Measurements from ENCODE around the gene FAM47E.

GRCh38 chr4:76298227-76298626 is 46.7 kb downstream of the FAM47E start:
- TF ChIP-seq CTCF (IDR thresholded peaks at IDR 0.05; ENCODE audit: low read depth, low read length) (no peak), EZH2phosphoT487 (IDR thresholded peaks at IDR 0.05; ENCODE audit: low read depth) (no peak)

All from OCI-LY3 (cell line).